ENCODE measurements around the gene GRN. TPM values are rescaled to one million over a fixed set of nuclear protein-coding genes. Genes with fewer than 3 reads are reported as not detected.

The GRN gene
- total and polyA plus RNA-seq, 9 of the 15 experiments (the other 6 are each of a cell fraction or from before 2014, with no cell fraction given), result 5.4 to 75.3 (median 20.7) TPM

DNA sequence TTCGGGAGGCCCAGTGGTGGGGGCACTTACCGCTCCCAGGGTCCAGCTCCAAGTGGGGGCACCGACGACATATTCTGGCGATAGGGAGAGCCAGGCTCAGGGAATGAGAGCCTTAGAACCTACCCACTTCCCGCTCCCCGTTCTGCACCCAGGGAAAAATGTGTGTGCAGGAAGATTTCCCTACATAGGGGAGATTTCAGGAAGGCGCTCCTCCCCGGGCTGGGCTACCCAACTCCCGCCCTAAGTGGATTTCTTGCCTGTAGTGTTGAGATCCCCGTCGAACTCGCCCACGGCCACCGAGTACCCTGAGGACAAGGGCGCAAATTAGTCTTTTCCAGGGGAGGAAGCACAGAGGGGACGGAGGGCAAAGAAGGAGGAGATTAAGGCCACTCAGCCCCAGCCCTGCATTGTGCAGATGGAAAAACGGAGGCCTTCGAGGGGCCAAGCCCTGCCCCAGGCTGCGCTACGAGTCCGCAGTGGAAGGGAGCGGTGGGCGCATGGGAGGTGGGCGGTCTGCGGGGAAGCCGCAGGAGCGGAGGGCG, 39.2 kb downstream of the GRN start:
- FAIRE-seq (no peak), DNase-seq (ENCODE audit: extremely low read depth in 1 of 4, low spot score in 3 of 4) (no peak), ATAC-seq (no peak)
- Histone ChIP-seq H3K9me3 (replicated peaks; ENCODE audit: control insufficient read depth, insufficient read depth, low read depth, low read length) (no peaks in the 10 kb centered on the region), H3K4me2 (ENCODE audit: insufficient read depth, low read length) (0 out of 2 replicates have a peak overlapping the region, but pooled peaks have one; percentile 67), H3K9ac (ENCODE audit: insufficient read depth in 1 of 2, low read depth in 2 of 2, low read length in 2 of 2) (peak overlapping the region; percentile 53 to 91; a peak in 2 of 4 replicates), H2AFZ (ENCODE audit: low read depth, low read length) (peak overlapping the region; percentile 87), H3K36me3 (ENCODE audit: control insufficient read depth, insufficient read depth, low read length) (no peaks in the 10 kb centered on the region), H3K79me2 (ENCODE audit: control insufficient read depth, insufficient read depth, low read length) (peaks cover 7% of the 10 kb centered on the region; the same call in 2 of the 3 replicates), H3K4me1 (replicated peaks in 1 of 2; ENCODE audit: control insufficient read depth in 2 of 2, insufficient read depth in 2 of 2, low read length in 2 of 2) (peaks cover 21 to 40% of the 10 kb centered on the region in 2 experiments), H4K20me1 (replicated peaks; ENCODE audit: control insufficient read depth, insufficient read depth, low read length) (no peaks in the 10 kb centered on the region), H3K9me1 (ENCODE audit: control insufficient read depth, insufficient read depth, low read length) (no peaks in the 10 kb centered on the region), H3K27ac (ENCODE audit: extremely low read depth, low read depth, low read length) (no peak overlapping the region; the same call in 2 of the 3 replicates), H3K27me3 (ENCODE audit: control insufficient read depth in 2 of 2, insufficient read depth in 2 of 2, low read length in 2 of 2) (no peaks in the 10 kb centered on the region; a peak in 1 of 5 replicates), H3K4me3 (no peak overlapping the region)
- in situ Hi-C loops (cut with MboI) (no loop called here), intact Hi-C loops (cut with micrococcal nuclease) (no loop called here)
- ChIA-PET CTCF (ENCODE audit: low intra/inter-chr PET ratio) (no interaction called here), POLR2A (interaction anchor here (0.8 to 1.8 kb wide), 5 partner anchors 8 to 291 kb away, joined by 3 to 7 read pairs (median 4); no protein-coding TSS in a partner anchor)
- 79% methylated on average over 25 of the region's 29 CpGs for WGBS (ENCODE audit: insufficient coverage, low coverage, missing lambda C conversion rate)
- no peak for TF ChIP-seq ZNF174 (CRISPR knock-in tag; IDR thresholded peaks at IDR 0.05)
- TF ChIP-seq PCBP1 (IDR thresholded peaks at IDR 0.05; ENCODE audit: low read depth, low read length, poor library complexity, severe bottlenecking), result peak; percentile 35
- BruUV-seq (replicated peaks), result no TSS peak

DNA sequence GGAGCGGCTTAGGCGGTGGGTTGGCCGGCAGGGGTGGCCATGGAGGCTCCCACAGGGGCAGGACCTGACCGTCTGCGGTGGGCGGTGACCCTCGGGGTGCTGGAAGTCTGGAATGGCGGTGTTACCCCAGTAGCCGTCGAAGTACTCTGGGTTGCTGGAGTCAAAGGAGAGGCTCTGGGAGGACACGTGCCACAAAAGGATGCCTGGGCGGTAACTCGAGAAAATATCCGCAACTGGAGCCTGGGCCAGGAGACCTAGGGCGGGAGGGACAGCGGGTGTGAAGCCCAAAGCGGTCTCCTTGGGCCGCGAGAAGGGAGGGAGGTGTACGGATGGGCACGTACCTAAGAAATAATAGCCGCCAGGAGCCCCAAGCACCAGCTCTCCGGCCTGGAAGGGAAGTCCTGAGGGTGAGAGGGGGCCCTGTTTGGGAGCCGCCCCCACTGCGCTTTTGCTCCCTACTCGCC, 39.8 kb downstream of the GRN start:
- peak overlapping the region; percentile 27 for H3K27ac ChIP-seq (ENCODE audit: extremely low read depth, low read depth, low read length)
- intact Hi-C loops (cut with micrococcal nuclease) (loop anchor here (5.0 kb wide), 1 partner anchor 117 kb away; the partner anchor contains the start of gene GPATCH8), in situ Hi-C loops (cut with MboI) (no loop called here)
- H3K79me2 ChIP-seq (ENCODE audit: control insufficient read depth, insufficient read depth, low read length), result peaks cover 7% of the 10 kb centered on the region; the same call in 2 of the 3 replicates
- 32% methylated on average over 22 of the region's 26 CpGs for WGBS (ENCODE audit: insufficient coverage, low coverage, missing lambda C conversion rate)
- H3K4me3 ChIP-seq, result peak overlapping the region; percentile 58
- no peak for ATAC-seq
- H3K9me3 ChIP-seq (replicated peaks; ENCODE audit: control insufficient read depth, insufficient read depth, low read depth, low read length), result no peaks in the 10 kb centered on the region
- peak overlapping the region; percentile 87 for H2AFZ ChIP-seq (ENCODE audit: low read depth, low read length)
- no peak for DNase-seq (ENCODE audit: extremely low read depth in 1 of 4, low spot score in 3 of 4)
- H3K27me3 ChIP-seq (ENCODE audit: control insufficient read depth in 2 of 2, insufficient read depth in 2 of 2, low read length in 2 of 2), result no peaks in the 10 kb centered on the region; a peak in 1 of 5 replicates
- H3K36me3 ChIP-seq (ENCODE audit: control insufficient read depth, insufficient read depth, low read length), result no peaks in the 10 kb centered on the region
- peaks cover 26 to 40% of the 10 kb centered on the region in 2 experiments for H3K4me1 ChIP-seq (replicated peaks in 1 of 2; ENCODE audit: control insufficient read depth in 2 of 2, insufficient read depth in 2 of 2, low read length in 2 of 2)
- H3K9ac ChIP-seq (ENCODE audit: insufficient read depth in 1 of 2, low read depth in 2 of 2, low read length in 2 of 2), result peak overlapping the region; percentile 53 to 91; a peak in 3 of 4 replicates
- no peaks in the 10 kb centered on the region for H4K20me1 ChIP-seq (replicated peaks; ENCODE audit: control insufficient read depth, insufficient read depth, low read length)
- no peaks in the 10 kb centered on the region for H3K9me1 ChIP-seq (ENCODE audit: control insufficient read depth, insufficient read depth, low read length)
- FAIRE-seq, result no peak
- ChIA-PET CTCF (ENCODE audit: low intra/inter-chr PET ratio) (no interaction called here), POLR2A (interaction anchor here (0.6 to 1.8 kb wide), 11 partner anchors 9 to 286 kb away, joined by 3 to 7 read pairs (median 3); partner anchors contain the start of gene GPATCH8)
- H3K4me2 ChIP-seq (ENCODE audit: insufficient read depth, low read length), result peak overlapping the region; percentile 67
- BruUV-seq (replicated peaks), result no TSS peak
- TF ChIP-seq ZNF695 (CRISPR knock-in tag; IDR thresholded peaks at IDR 0.05) (no peak), BHLHE40 (IDR thresholded peaks at IDR 0.05; ENCODE audit: low read length) (0 out of 2 replicates have a peak, but pooled peaks have one; percentile 2), RNF2 (IDR thresholded peaks at IDR 0.05) (peak; percentile 20; the same call in 1 of the 2 replicates), KDM1A (IDR thresholded peaks at IDR 0.05) (no peak), L3MBTL2 (IDR thresholded peaks at IDR 0.05) (peak; percentile 91), ELF2 (CRISPR knock-in tag; IDR thresholded peaks at IDR 0.05) (no peak), CBX3 (IDR thresholded peaks at IDR 0.05; ENCODE audit: borderline replicate concordance in 1 of 2, low read length in 2 of 2) (0 out of 3 replicates have a peak, but pooled peaks of 1 of the 2 experiments have one; percentile 39), GATAD2A (IDR thresholded peaks at IDR 0.05) (no peak), ASH1L (IDR thresholded peaks at IDR 0.05; ENCODE audit: borderline replicate concordance, low read depth, partially characterized antibody) (no peak), KDM2B (CRISPR knock-in tag; IDR thresholded peaks at IDR 0.05) (0 out of 2 replicates have a peak, but pooled peaks have one; percentile 16), ZNF584 (CRISPR knock-in tag; IDR thresholded peaks at IDR 0.05; ENCODE audit: low read depth) (no peak)
- TF ChIP-seq, protein P1, sequence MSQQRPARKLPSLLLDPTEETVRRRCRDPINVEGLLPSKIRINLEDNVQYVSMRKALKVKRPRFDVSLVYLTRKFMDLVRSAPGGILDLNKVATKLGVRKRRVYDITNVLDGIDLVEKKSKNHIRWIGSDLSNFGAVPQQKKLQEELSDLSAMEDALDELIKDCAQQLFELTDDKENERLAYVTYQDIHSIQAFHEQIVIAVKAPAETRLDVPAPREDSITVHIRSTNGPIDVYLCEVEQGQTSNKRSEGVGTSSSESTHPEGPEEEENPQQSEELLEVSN (IDR thresholded peaks at IDR 0.05; ENCODE audit: borderline replicate concordance in 1 of 2, extremely low read depth in 1 of 2, insufficient read depth in 1 of 2, insufficient read length in 1 of 2, low read depth in 1 of 2, low read length in 1 of 2, poor library complexity in 1 of 2, severe bottlenecking in 1 of 2), result peak; percentile 77 to 91

Measured in K562 (cell line).